B cell (primary cell): ENCODE results near the gene STON2.

ENCODE experiments used
- CTCF ChIP-seq: fragments of 200-600 bp; IDR thresholded peaks from one replicate; pipeline ENCODE4 v1.8.0; 2022; ENCODE audit warnings: antibody characterized with exemption, mild to moderate bottlenecking
- EZH2 ChIP-seq: IDR thresholded peaks from 2 replicates; pipeline ENCODE4 v1.6.1; 2012; ENCODE audit warnings: borderline replicate concordance, low read depth, mild to moderate bottlenecking, moderate library complexity, low read length; ENCODE audit not compliant: insufficient read depth, poor library complexity, severe bottlenecking

GRCh38 chr14:81243499-81243898, 156.6 kb downstream of the STON2 start:
- TF ChIP-seq CTCF (no peak), EZH2 (no peak)
